Stomach (tissue), 9 donors: Measurements from ENCODE around the gene MICAL3. TPM values are rescaled to one million over a fixed set of nuclear protein-coding genes. Genes with fewer than 3 reads are reported as not detected.

Experiments used
- DNase-seq, 2 donors: peaks; one replicate each; pipeline versions ENCODE4 v3.0.0 to v3.0.0-alpha.2; 2013 to 2019
- H3K27ac ChIP-seq, 5 donors: fragments of 200-600 bp in 4 of 5; sonication (generic) in 4 of 5; one replicate each; pipeline ENCODE4 v1.5.1; 2013 to 2019; ENCODE audit warnings: mild to moderate bottlenecking in 1 of 5, moderate library complexity in 1 of 5
- H3K27me3 ChIP-seq, 3 donors: fragments of 200-600 bp; sonication (generic); one replicate each; pipeline ENCODE4 v1.5.1; 2017 to 2019; ENCODE audit warnings: mixed run types in 1 of 3
- H3K36me3 ChIP-seq, 4 donors: fragments of 200-600 bp; sonication (generic); 1 replicate in 3 of 4; 2 replicates in 1 of 4; pipeline ENCODE4 v1.5.1; 2016 to 2019
- H3K4me1 ChIP-seq, 4 donors: fragments of 200-600 bp; sonication (generic); one replicate each; pipeline ENCODE4 v1.5.1; 2016 to 2019
- H3K4me3 ChIP-seq, 4 donors: fragments of 200-600 bp; sonication (generic) in 3 of 4; one replicate each; pipeline ENCODE4 v1.5.1; 2016 to 2019; ENCODE audit warnings: mild to moderate bottlenecking in 1 of 4
- H3K9me3 ChIP-seq, 4 donors: fragments of 200-600 bp; sonication (generic); one replicate each; pipeline ENCODE4 v1.5.1; 2016 to 2019
- CTCF ChIP-seq, 7 experiments: fragments of 450-650 bp in 4 of 7; fragments of 200-600 bp in 3 of 7; sonication (generic) in 3 of 7; IDR thresholded peaks; one replicate each; pipeline ENCODE4 v1.5.1; 2016 to 2019; ENCODE audit warnings: antibody characterized with exemption in 7 of 7, control low read depth in 2 of 7, mild to moderate bottlenecking in 1 of 7
- EP300 ChIP-seq: sonication (generic); formaldehyde crosslinking; IDR thresholded peaks from one replicate; pipeline ENCODE4 v1.6.1; 2017; ENCODE audit warnings: antibody characterized with exemption
- POLR2A ChIP-seq, 4 donors: fragments of 450-650 bp; IDR thresholded peaks; one replicate each; pipeline ENCODE4 v1.6.1; 2016; ENCODE audit warnings: antibody characterized with exemption in 4 of 4, control low read depth in 2 of 4, mild to moderate bottlenecking in 1 of 4, moderate library complexity in 1 of 4
- POLR2AphosphoS5 ChIP-seq, 3 donors: sonication (generic); formaldehyde crosslinking; IDR thresholded peaks; one replicate each; pipeline ENCODE4 v1.6.1; 2016; ENCODE audit warnings: antibody characterized with exemption in 3 of 3
- WGBS, 5 donors: extraction: QIAGEN DNeasy Blood & Tissue Kit in 3 of 5; methylation state at CpG; one replicate each; pipeline versions ENCODE4 v1.1.5 to v1.1.7; 2013 to 2018; 5-methylcytosine and 5-hydroxymethylcytosine counted together
- intact Hi-C: fragments of 100-400 bp; cut with DNase I; formaldehyde crosslinking; loops from one replicate; pipeline ENCODE4 v1.15.1; 2023; ENCODE audit warnings: low total_unique reads
- polyA plus RNA-seq, 3 donors: library from polyadenylated mRNA; stranded (reverse); fragments of 200-250 nt; gene quantifications; one replicate each; pipeline ENCODE4 v1.2.3, GENCODE V29; 2013
- total RNA-seq, 5 donors: library from RNA; depleted of rRNA; stranded (reverse); fragments of >200 nt; gene quantifications; one replicate each; pipeline versions ENCODE4 v1.1.0 to v1.2.3, GENCODE V29; 2014 to 2016
- donor health status: healthy with polysubstance abuse.
- donor health status: Bipolar disorder and iron deficiency.
- donor health status: healthy.

MICAL3 gene
- total and polyA plus RNA-seq, 8 donors: 3.5 to 130 (median 24.0) TPM

DNA sequence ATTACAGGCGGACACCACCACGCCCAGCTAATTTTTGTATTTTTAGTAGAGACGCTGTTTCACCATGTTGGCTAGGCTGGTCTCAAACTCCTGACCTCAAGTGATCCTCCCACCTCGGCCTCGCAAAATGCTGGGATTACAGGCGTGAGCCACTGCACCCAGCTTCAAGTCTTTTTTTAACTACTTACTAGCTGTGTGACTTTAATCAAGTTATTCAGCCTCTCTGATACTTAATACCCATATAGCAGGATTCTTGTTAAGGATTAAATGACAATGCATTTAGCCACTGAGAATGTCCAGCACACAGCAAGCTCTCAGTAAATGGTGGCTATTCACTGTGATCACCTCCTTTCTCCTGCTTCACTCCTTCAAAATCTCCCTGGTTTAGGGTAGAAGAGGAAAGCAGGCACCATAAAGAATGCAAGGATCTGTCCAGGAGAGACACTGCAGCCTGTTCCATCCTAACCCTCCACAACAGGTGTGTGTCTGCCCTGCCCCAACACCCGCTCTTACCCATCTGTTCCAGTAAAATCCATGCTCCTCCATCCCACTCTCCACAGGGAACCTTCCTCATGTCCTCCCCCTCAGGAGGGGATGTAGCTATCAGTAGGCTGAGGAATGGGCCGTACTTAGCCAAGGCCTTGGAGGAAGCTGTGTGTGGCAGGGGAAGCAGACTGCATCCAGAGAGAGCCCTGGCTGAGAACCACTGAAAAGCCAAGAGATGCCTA lies 69.3 kb downstream of the MICAL3 start:
- WGBS, 5 donors: 79 to 91% (median 89%) methylated on average over 8 of the region's 8 CpGs
- H3K27ac ChIP-seq: peak overlapping the region in 1 of 5 donors; percentile 11
- H3K9me3 ChIP-seq: no peaks in the 10 kb centered on the region
- H3K4me3 ChIP-seq: no peak overlapping the region
- no peak for DNase-seq
- no peaks in the 10 kb centered on the region for H3K36me3 ChIP-seq
- TF ChIP-seq CTCF (IDR thresholded peaks at IDR 0.05): no peak
- TF ChIP-seq EP300: no peak
- no peak for TF ChIP-seq POLR2AphosphoS5 (IDR thresholded peaks at IDR 0.05)
- no peak for TF ChIP-seq POLR2A (IDR thresholded peaks at IDR 0.05)
- peaks cover 6 to 53% (median 30%) of the 10 kb centered on the region in 4 donors for H3K4me1 ChIP-seq
- no peaks in the 10 kb centered on the region for H3K27me3 ChIP-seq
- intact Hi-C loops: no loop called here

DNA sequence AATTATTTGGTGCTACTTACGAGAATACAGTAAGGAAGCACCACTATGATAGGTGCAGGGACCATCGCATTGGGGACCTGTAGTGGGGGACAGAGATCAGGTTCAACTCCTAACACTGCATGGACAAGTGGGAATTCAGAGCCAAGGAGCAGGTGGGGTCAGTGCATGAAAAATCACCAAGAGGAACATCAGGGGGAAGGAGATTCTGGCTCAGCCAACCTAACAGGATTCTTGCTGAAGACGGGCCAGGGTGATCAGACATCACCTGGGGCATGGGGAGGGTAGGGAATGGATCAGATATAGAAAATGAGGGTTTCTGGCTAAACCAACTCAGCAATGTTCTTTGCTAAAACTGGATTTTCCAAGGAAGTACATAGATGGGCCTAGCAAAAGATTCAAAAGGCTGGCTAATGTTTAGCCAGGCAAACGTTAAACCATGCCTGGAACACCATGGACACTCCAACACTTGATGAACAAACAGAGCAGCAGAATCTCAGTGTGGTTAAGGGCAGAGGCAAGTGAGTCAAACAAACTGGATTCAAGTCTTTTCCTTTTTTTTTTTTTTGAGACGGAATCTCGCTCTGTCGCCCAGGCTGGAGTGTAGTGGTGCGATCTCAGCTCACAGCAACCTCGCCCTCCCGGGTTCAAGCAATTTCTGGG lies 70.0 kb downstream of the MICAL3 start:
- Histone ChIP-seq H3K36me3 (no peaks in the 10 kb centered on the region), H3K9me3 (no peaks in the 10 kb centered on the region), H3K4me1 (peaks cover 6 to 60% (median 34%) of the 10 kb centered on the region in 4 donors), H3K27ac (peak overlapping the region in 1 of 5 donors; percentile 11), H3K4me3 (no peak overlapping the region), H3K27me3 (no peaks in the 10 kb centered on the region)
- no peak for TF ChIP-seq POLR2AphosphoS5 (IDR thresholded peaks at IDR 0.05)
- no peak for TF ChIP-seq POLR2A (IDR thresholded peaks at IDR 0.05)
- no peak for TF ChIP-seq EP300
- no peak for TF ChIP-seq CTCF (IDR thresholded peaks at IDR 0.05)
- 73 to 89% (median 79%) methylated on average over 10 of the region's 10 CpGs for WGBS, 5 donors
- DNase-seq: no peak
- intact Hi-C loops: no loop called here

GRCh38 chr22:17953147-17953546 lies 71.2 kb downstream of the MICAL3 start:
- H3K27me3 ChIP-seq: no peaks in the 10 kb centered on the region
- H3K4me3 ChIP-seq: no peak overlapping the region
- H3K4me1 ChIP-seq: peaks cover 6 to 63% (median 34%) of the 10 kb centered on the region in 4 donors
- no peak for DNase-seq
- H3K36me3 ChIP-seq: no peaks in the 10 kb centered on the region
- no peak overlapping the region for H3K27ac ChIP-seq
- intact Hi-C loops: no loop called here
- TF ChIP-seq POLR2AphosphoS5 (IDR thresholded peaks at IDR 0.05): no peak
- TF ChIP-seq CTCF (IDR thresholded peaks at IDR 0.05): no peak
- no peak for TF ChIP-seq POLR2A (IDR thresholded peaks at IDR 0.05)
- no peaks in the 10 kb centered on the region for H3K9me3 ChIP-seq
- WGBS, 5 donors: 88 to 97% (median 93%) methylated on average over 4 of the region's 4 CpGs

GRCh38 chr22:17952273-17952801 lies 72.0 kb downstream of the MICAL3 start:
- H3K27ac ChIP-seq: peak overlapping the region in 1 of 5 donors; percentile 13
- 79 to 89% (median 84%) methylated on average over 9 of the region's 9 CpGs for WGBS, 5 donors
- no peaks in the 10 kb centered on the region for H3K9me3 ChIP-seq
- intact Hi-C loops: no loop called here
- peaks cover 9 to 64% (median 36%) of the 10 kb centered on the region in 4 donors for H3K4me1 ChIP-seq
- H3K36me3 ChIP-seq: no peaks in the 10 kb centered on the region
- DNase-seq: no peak
- H3K27me3 ChIP-seq: no peaks in the 10 kb centered on the region
- no peak overlapping the region for H3K4me3 ChIP-seq
- no peak for TF ChIP-seq CTCF (IDR thresholded peaks at IDR 0.05)
- no peak for TF ChIP-seq POLR2AphosphoS5 (IDR thresholded peaks at IDR 0.05)
- no peak for TF ChIP-seq EP300
- TF ChIP-seq POLR2A (IDR thresholded peaks at IDR 0.05): no peak
